Transverse colon (tissue), 4 donors: Measurements from ENCODE around the gene GRM4. TPM values are rescaled to one million over a fixed set of nuclear protein-coding genes. Genes with fewer than 3 reads are reported as not detected.

Experiments
- DNase-seq: peaks from one replicate; pipeline ENCODE4 v3.0.0-alpha.2; 2019
- H3K27ac ChIP-seq, 4 donors: fragments of 200-600 bp; sonication (generic); 2 replicates each; pipeline ENCODE4 v1.5.1; 2016 to 2018; ENCODE audit warnings: inconsistent platforms in 4 of 4
- H3K27me3 ChIP-seq: fragments of 200-600 bp; sonication (generic); 2 replicates; pipeline ENCODE4 v1.5.1; 2017; ENCODE audit warnings: inconsistent platforms
- H3K36me3 ChIP-seq, 4 donors: fragments of 200-600 bp; sonication (generic); 2 replicates each; pipeline ENCODE4 v1.5.1; 2017 to 2019; ENCODE audit warnings: inconsistent platforms in 4 of 4
- H3K4me1 ChIP-seq, 4 donors: fragments of 200-600 bp; sonication (generic); 2 replicates each; pipeline ENCODE4 v1.5.1; 2017 to 2020; ENCODE audit warnings: inconsistent platforms in 4 of 4
- H3K4me3 ChIP-seq, 4 donors: fragments of 200-600 bp; sonication (generic); 1 replicate in 1 of 4; 2 replicates in 3 of 4; pipeline versions ENCODE4 v1.5.1 to v1.6.1; 2017 to 2019; ENCODE audit warnings: inconsistent platforms in 4 of 4
- H3K9me3 ChIP-seq, 2 donors: fragments of 200-600 bp; sonication (generic); 2 replicates each; pipeline ENCODE4 v1.5.1; 2017 to 2019; ENCODE audit warnings: inconsistent platforms in 2 of 2
- CTCF ChIP-seq, 5 experiments: fragments of 200-600 bp in 3 of 5; fragments of 450-650 bp in 2 of 5; sonication (generic) in 3 of 5; IDR thresholded peaks; 1 replicate in 2 of 5; 2 replicates in 3 of 5; pipeline ENCODE4 v1.5.1; 2016 to 2017; ENCODE audit warnings: antibody characterized with exemption in 5 of 5, inconsistent platforms in 3 of 5, mild to moderate bottlenecking in 2 of 5, moderate library complexity in 1 of 5
- EP300 ChIP-seq: sonication (generic); formaldehyde crosslinking; IDR thresholded peaks from one replicate; pipeline ENCODE4 v1.6.1; 2017; ENCODE audit warnings: antibody characterized with exemption, low read depth
- POLR2A ChIP-seq: fragments of 450-650 bp; IDR thresholded peaks from one replicate; pipeline ENCODE4 v1.6.1; 2016; ENCODE audit warnings: antibody characterized with exemption, mild to moderate bottlenecking, moderate library complexity
- POLR2AphosphoS5 ChIP-seq, 3 donors: sonication (generic); formaldehyde crosslinking; IDR thresholded peaks; one replicate each; pipeline ENCODE4 v1.6.1; 2016; ENCODE audit warnings: antibody characterized with exemption in 3 of 3
- WGBS, 2 donors: methylation state at CpG; one replicate each; pipeline ENCODE4 v1.1.5; 2018; ENCODE audit warnings: low coverage in 1 of 2; 5-methylcytosine and 5-hydroxymethylcytosine counted together
- in situ Hi-C, 4 donors: fragments of 200-750 bp; cut with MboI; loops; one replicate each; pipeline versions ENCODE4 v1.15.0 to v1.15.1; 2017; ENCODE audit warnings: low sequenced_read_pairs in 3 of 4, low pct_ligation_motif_present in 1 of 4, low pct_unique_long_range_greater_than_20kb in 1 of 4
- intact Hi-C: fragments of 100-400 bp; cut with DNase I; formaldehyde crosslinking; loops from one replicate; pipeline ENCODE4 v1.15.1; 2023; ENCODE audit warnings: low total_unique reads
- total RNA-seq, 4 donors: library from RNA; depleted of rRNA; stranded (reverse); fragments of >200 nt; gene quantifications; one replicate each; pipeline ENCODE4 v1.1.0, GENCODE V29; 2016

GRM4 gene
- total RNA-seq, 4 donors from 2014 or later = not detected

GRCh38 chr6:34143884-34144580, 1.9 kb downstream of the GRM4 start:
- Histone ChIP-seq H3K4me3 (peak overlapping the region in 2 of 4 donors; percentile 25 to 51), H3K36me3 (no peaks in the 10 kb centered on the region), H3K9me3 (no peaks in the 10 kb centered on the region), H3K4me1 (peaks cover 14 to 35% (median 24%) of the 10 kb centered on the region in 4 donors), H3K27ac (no peak overlapping the region), H3K27me3 (peaks cover 90% of the 10 kb centered on the region)
- TF ChIP-seq EP300 (no peak), CTCF (IDR thresholded peaks at IDR 0.05) (no peak), POLR2A (no peak), POLR2AphosphoS5 (IDR thresholded peaks at IDR 0.05) (no peak)
- intact Hi-C loops = no loop called here
- in situ Hi-C loops = no loop called here
- WGBS, 2 donors = 1% methylated on average over 23 of the region's 63 CpGs; no CpG with 5 or more reads in 1 of the 2 donors
- DNase-seq = no peak

GRCh38 chr6:34143196-34143883, 2.5 kb downstream of the GRM4 start:
- whole genome bisulfite sequencing, 2 donors = 52% methylated on average over 21 of the region's 23 CpGs; no CpG with 5 or more reads in 1 of the 2 donors
- H3K4me3 ChIP-seq = peak overlapping the region in 1 of 4 donors; percentile 51
- intact Hi-C loops (no loop called here), in situ Hi-C loops (no loop called here)
- DNase-seq = no peak
- no peak overlapping the region for H3K27ac ChIP-seq
- peaks cover 14 to 35% (median 24%) of the 10 kb centered on the region in 4 donors for H3K4me1 ChIP-seq
- TF ChIP-seq CTCF (IDR thresholded peaks at IDR 0.05) (no peak), POLR2A (no peak), EP300 (no peak), POLR2AphosphoS5 (IDR thresholded peaks at IDR 0.05) (no peak)
- no peaks in the 10 kb centered on the region for H3K9me3 ChIP-seq
- H3K36me3 ChIP-seq = no peaks in the 10 kb centered on the region
- peaks cover 89% of the 10 kb centered on the region for H3K27me3 ChIP-seq

- intact Hi-C loops = no loop called here
- TF ChIP-seq POLR2AphosphoS5 (IDR thresholded peaks at IDR 0.05) (no peak), EP300 (no peak), CTCF (IDR thresholded peaks at IDR 0.05) (no peak), POLR2A (no peak)
- Histone ChIP-seq H3K27ac (no peak overlapping the region), H3K4me1 (peaks cover 14 to 35% (median 24%) of the 10 kb centered on the region in 4 donors), H3K9me3 (no peaks in the 10 kb centered on the region), H3K27me3 (peaks cover 97% of the 10 kb centered on the region), H3K4me3 (no peak overlapping the region), H3K36me3 (no peaks in the 10 kb centered on the region)
- no peak for DNase-seq
- 40% methylated on average over 13 of the region's 29 CpGs; no CpG with 5 or more reads in 1 of the 2 donors for WGBS, 2 donors
- in situ Hi-C loops = no loop called here
These were observed 3.6 kb downstream of the GRM4 start for GRCh38 chr6:34142061-34142998.

GRCh38 chr6:34140075-34140474, 5.8 kb downstream of the GRM4 start:
- in situ Hi-C loops (no loop called here), intact Hi-C loops (no loop called here)
- Histone ChIP-seq H3K4me3 (no peak overlapping the region), H3K27ac (no peak overlapping the region), H3K27me3 (peaks cover 94% of the 10 kb centered on the region), H3K9me3 (no peaks in the 10 kb centered on the region), H3K4me1 (peaks cover 14 to 28% (median 18%) of the 10 kb centered on the region in 4 donors), H3K36me3 (no peaks in the 10 kb centered on the region)
- 82% methylated on average over 5 of the region's 5 CpGs; no CpG with 5 or more reads in 1 of the 2 donors for WGBS, 2 donors
- TF ChIP-seq POLR2AphosphoS5 (IDR thresholded peaks at IDR 0.05) (no peak), EP300 (no peak)
- DNase-seq = no peak
